Measurements from ENCODE around the gene MEIS3.

MEIS3 gene

GRCh38 chr19:47376589-47377144 lies 42.7 kb downstream of the MEIS3 start:
- H3K4me3 Mint-ChIP-seq = no peak overlapping the region
- peaks cover 26% of the 10 kb centered on the region for H3K36me3 Mint-ChIP-seq (ENCODE audit: low read depth)
- no peaks in the 10 kb centered on the region for H3K9me3 Mint-ChIP-seq
- H3K4me1 Mint-ChIP-seq = no peaks in the 10 kb centered on the region
- TF ChIP-seq, protein P1, sequence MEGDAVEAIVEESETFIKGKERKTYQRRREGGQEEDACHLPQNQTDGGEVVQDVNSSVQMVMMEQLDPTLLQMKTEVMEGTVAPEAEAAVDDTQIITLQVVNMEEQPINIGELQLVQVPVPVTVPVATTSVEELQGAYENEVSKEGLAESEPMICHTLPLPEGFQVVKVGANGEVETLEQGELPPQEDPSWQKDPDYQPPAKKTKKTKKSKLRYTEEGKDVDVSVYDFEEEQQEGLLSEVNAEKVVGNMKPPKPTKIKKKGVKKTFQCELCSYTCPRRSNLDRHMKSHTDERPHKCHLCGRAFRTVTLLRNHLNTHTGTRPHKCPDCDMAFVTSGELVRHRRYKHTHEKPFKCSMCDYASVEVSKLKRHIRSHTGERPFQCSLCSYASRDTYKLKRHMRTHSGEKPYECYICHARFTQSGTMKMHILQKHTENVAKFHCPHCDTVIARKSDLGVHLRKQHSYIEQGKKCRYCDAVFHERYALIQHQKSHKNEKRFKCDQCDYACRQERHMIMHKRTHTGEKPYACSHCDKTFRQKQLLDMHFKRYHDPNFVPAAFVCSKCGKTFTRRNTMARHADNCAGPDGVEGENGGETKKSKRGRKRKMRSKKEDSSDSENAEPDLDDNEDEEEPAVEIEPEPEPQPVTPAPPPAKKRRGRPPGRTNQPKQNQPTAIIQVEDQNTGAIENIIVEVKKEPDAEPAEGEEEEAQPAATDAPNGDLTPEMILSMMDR (IDR thresholded peaks at IDR 0.05) = no peak
- no peak for DNase-seq
- H3K27me3 Mint-ChIP-seq (ENCODE audit: low read depth, poor library complexity) = peaks cover 2% of the 10 kb centered on the region
- no peak overlapping the region for H3K27ac Mint-ChIP-seq

DNA sequence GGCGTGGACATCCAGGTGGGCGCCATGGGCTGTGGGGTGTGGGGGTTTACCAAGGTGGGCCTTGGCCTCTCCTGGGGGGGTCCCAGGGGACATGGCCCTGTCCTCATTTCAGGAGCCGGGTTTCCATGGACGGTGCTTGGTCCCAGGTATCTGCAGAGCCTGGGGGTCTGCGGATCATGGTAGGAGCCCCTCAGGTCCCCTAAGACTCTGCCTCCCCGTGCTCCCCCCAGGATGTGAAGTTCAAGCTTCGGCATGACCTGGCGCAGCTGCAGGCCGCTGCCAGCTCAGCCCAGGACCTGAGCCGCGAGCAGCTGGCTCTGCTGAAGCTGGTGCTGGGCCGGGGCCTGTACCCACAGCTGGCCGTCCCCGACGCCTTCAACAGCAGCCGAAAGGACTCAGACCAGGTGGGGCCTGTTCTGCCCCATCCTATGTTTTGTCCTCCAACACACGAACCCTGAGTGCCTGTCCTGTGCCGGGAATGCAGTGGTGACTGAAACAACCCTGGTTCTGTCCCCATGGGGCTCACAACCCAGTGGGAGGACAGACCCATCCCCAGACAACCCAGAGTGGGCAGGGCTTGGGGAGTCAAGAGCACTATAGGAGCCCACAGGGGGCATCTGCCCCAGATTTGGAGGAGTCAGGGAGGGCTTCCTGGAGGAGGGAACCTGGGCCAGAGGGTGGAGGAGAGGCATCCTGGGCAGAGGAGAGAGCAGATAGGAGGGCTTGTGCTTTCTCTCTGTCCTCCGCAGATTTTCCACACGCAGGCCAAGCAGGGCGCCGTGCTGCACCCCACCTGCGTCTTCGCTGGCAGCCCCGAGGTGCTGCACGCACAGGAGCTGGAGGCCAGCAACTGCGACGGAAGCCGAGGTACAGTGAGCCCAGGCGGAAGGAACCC lies 43.4 kb downstream of the MEIS3 start:
- Mint-ChIP-seq H3K4me1 (no peaks in the 10 kb centered on the region), H3K9me3 (no peaks in the 10 kb centered on the region), H3K27me3 (ENCODE audit: low read depth, poor library complexity) (peaks cover 2% of the 10 kb centered on the region), H3K4me3 (no peak overlapping the region), H3K27ac (no peak overlapping the region), H3K36me3 (ENCODE audit: low read depth) (peaks cover 20% of the 10 kb centered on the region)
- TF ChIP-seq, protein P1 (IDR thresholded peaks at IDR 0.05) = no peak
- DNase-seq = no peak

- TF ChIP-seq, protein P1 (IDR thresholded peaks at IDR 0.05) = no peak
- Mint-ChIP-seq H3K27me3 (ENCODE audit: low read depth, poor library complexity) (peaks cover 2% of the 10 kb centered on the region), H3K9me3 (no peaks in the 10 kb centered on the region), H3K4me3 (no peak overlapping the region), H3K27ac (no peak overlapping the region), H3K36me3 (ENCODE audit: low read depth) (peaks cover 15% of the 10 kb centered on the region), H3K4me1 (no peaks in the 10 kb centered on the region)
- no peak for DNase-seq
Measured at GRCh38 chr19:47374876-47375693, 44.2 kb downstream of the MEIS3 start.

DNA sequence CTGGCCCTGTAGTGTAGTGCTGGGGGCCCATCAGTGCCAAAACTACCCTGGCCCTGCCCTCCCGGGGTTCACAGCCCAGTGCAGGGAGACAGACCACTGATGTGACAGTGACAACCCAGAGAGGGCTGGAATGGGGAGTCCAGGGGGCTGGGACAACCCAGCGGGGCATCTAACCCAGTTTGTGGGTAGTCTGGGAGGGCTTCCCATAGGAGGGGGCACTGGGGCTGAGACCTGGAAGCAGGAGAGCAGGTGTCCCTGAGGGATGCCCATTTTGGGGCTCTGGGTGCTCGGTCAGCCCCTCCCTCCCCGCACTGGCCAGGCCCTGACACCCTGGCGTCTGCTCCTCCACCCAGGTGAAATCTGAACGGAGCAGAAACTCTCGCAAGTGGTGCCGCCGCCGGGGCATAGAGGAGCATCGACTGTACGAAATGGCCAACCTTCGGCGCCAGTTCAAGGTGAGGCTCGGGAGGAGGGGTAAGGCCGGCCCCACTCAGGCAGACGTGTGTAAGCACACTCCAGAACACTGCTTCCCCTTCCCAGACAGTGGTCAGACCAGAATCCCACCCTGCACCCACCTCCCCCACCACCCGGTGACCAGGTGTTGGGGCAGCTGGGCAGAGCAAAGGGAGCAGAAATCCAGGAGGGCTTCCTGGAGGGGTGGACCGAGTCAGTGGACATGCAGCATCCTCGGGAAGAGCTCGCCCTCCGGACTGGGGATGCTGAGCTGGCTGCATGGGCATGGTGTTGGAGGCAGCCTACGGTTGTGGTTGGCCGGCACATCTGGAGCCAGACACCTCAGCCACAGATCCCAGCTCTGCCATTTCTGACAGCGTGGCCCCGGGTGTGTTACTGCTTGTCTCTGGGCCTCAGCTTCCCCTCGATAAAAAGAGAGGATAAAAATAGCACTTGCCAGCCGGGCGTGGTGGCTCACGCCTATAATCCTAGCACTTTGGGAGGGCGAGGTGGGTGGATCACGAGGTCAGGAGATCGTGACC lies 45.8 kb downstream of the MEIS3 start:
- H3K27me3 Mint-ChIP-seq (ENCODE audit: low read depth, poor library complexity) = peaks cover 2% of the 10 kb centered on the region
- peaks cover 19% of the 10 kb centered on the region for H3K36me3 Mint-ChIP-seq (ENCODE audit: low read depth)
- no peaks in the 10 kb centered on the region for H3K9me3 Mint-ChIP-seq
- no peaks in the 10 kb centered on the region for H3K4me1 Mint-ChIP-seq
- no peak overlapping the region for H3K4me3 Mint-ChIP-seq
- H3K27ac Mint-ChIP-seq = no peak overlapping the region
- no peak for DNase-seq
- TF ChIP-seq, protein P1 (IDR thresholded peaks at IDR 0.05) = no peak

DNA sequence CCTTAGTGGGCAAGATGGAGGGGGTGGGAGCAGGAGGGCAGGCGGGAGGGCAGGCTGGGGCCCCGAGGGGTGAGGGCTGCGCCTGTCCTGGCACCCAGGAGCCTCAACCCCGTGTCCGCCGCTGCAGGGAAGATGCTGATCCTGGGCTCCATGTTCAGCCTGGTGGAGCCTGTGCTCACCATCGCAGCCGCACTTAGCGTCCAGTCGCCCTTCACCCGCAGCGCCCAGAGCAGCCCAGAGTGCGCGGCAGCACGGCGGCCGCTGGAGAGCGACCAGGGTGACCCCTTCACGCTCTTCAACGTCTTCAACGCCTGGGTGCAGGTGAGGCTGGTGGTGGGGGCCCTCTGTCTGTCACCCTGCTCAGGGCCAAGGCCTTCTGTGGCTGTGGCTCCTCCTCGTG lies 46.7 kb downstream of the MEIS3 start:
- Mint-ChIP-seq H3K4me1 (no peaks in the 10 kb centered on the region), H3K27ac (no peak overlapping the region), H3K9me3 (no peaks in the 10 kb centered on the region)

More for the DNA sequence above, 46.7 kb downstream of the MEIS3 start:
- TF ChIP-seq, protein P1 (IDR thresholded peaks at IDR 0.05) = no peak
- no peak for DNase-seq
- Mint-ChIP-seq H3K36me3 (ENCODE audit: low read depth) (peaks cover 13% of the 10 kb centered on the region), H3K4me3 (no peak overlapping the region), H3K27me3 (ENCODE audit: low read depth, poor library complexity) (peaks cover 2% of the 10 kb centered on the region)

Data from nephron progenitor cell (in vitro differentiated cells).